ENCODE data around the gene COX5A.
A peak's percentile ranks its signal among the peaks of the same experiment; 100 is the strongest.

The COX5A gene

GRCh38 chr15:74955017-74955416, 17.1 kb upstream of the COX5A start:
- TF ChIP-seq, protein P1, sequence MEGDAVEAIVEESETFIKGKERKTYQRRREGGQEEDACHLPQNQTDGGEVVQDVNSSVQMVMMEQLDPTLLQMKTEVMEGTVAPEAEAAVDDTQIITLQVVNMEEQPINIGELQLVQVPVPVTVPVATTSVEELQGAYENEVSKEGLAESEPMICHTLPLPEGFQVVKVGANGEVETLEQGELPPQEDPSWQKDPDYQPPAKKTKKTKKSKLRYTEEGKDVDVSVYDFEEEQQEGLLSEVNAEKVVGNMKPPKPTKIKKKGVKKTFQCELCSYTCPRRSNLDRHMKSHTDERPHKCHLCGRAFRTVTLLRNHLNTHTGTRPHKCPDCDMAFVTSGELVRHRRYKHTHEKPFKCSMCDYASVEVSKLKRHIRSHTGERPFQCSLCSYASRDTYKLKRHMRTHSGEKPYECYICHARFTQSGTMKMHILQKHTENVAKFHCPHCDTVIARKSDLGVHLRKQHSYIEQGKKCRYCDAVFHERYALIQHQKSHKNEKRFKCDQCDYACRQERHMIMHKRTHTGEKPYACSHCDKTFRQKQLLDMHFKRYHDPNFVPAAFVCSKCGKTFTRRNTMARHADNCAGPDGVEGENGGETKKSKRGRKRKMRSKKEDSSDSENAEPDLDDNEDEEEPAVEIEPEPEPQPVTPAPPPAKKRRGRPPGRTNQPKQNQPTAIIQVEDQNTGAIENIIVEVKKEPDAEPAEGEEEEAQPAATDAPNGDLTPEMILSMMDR (IDR thresholded peaks at IDR 0.05; ENCODE audit: low read depth, low read length): no peak
- TF ChIP-seq, protein P2, sequence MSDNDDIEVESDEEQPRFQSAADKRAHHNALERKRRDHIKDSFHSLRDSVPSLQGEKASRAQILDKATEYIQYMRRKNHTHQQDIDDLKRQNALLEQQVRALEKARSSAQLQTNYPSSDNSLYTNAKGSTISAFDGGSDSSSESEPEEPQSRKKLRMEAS (IDR thresholded peaks at IDR 0.05; ENCODE audit: low read depth, low read length): no peak
- TF ChIP-seq POLR2A (IDR thresholded peaks at IDR 0.05; ENCODE audit: extremely low read depth, insufficient read length) (no peak), MYC (IDR thresholded peaks at IDR 0.05; ENCODE audit: low read depth, low read length) (no peak)
- H3K4me3 ChIP-seq (ENCODE audit: low read depth, low read length): no peak overlapping the region
- DNase-seq (ENCODE audit: low read depth): no peak

DNA sequence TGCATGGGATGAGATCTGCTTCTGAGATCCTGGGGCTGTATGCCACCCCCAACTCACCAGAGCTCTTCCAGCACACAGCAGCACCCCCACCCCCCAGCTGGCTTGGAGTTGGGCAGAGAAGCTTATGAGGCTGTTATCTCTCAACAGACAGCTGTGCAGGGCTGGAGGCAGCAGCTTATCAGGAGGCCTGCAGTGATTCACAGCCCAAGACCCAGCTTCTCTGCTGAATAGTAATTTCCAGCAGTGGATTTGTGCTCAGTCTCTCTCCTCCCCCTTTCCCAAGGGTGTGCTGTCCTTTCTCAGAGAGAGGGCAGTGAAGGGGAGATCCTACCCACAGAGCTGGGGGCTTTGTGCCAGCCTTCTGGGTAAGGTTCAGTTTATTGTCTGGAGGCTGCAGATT, 16.6 kb upstream of the COX5A start:
- no peak overlapping the region for H3K4me3 ChIP-seq (ENCODE audit: low read depth, low read length)
- no peak for TF ChIP-seq POLR2A (IDR thresholded peaks at IDR 0.05; ENCODE audit: extremely low read depth, insufficient read length)
- TF ChIP-seq, protein P2 (IDR thresholded peaks at IDR 0.05; ENCODE audit: low read depth, low read length): no peak
- TF ChIP-seq MYC (IDR thresholded peaks at IDR 0.05; ENCODE audit: low read depth, low read length): no peak
- TF ChIP-seq, protein P1 (IDR thresholded peaks at IDR 0.05; ENCODE audit: low read depth, low read length): no peak
- DNase-seq (ENCODE audit: low read depth): no peak

DNA sequence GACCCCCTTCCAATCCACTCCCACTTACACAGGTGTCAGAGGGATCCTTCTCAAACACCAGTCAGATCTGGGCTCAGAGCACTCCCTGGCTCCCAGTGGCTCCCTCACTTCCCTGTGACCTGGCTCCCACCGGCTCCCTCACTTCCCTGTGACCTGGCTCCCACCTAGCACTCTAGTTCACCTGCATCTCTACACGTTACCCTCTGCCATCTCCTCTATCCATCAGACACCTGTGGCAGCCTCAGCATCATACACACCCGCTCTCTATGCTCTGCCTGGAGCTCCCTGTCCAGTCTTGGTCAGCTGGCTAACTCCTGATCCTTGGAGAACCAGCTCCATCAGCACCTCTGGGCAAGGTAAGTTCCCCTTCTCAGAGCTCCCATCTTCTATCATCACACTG, 13.1 kb upstream of the COX5A start:
- DNase-seq (ENCODE audit: low read depth): no peak
- TF ChIP-seq, protein P2 (IDR thresholded peaks at IDR 0.05; ENCODE audit: low read depth, low read length): no peak
- TF ChIP-seq POLR2A (IDR thresholded peaks at IDR 0.05; ENCODE audit: extremely low read depth, insufficient read length) (no peak), MYC (IDR thresholded peaks at IDR 0.05; ENCODE audit: low read depth, low read length) (no peak)
- TF ChIP-seq, protein P1 (IDR thresholded peaks at IDR 0.05; ENCODE audit: low read depth, low read length): no peak
- H3K4me3 ChIP-seq (ENCODE audit: low read depth, low read length): no peak overlapping the region

DNA sequence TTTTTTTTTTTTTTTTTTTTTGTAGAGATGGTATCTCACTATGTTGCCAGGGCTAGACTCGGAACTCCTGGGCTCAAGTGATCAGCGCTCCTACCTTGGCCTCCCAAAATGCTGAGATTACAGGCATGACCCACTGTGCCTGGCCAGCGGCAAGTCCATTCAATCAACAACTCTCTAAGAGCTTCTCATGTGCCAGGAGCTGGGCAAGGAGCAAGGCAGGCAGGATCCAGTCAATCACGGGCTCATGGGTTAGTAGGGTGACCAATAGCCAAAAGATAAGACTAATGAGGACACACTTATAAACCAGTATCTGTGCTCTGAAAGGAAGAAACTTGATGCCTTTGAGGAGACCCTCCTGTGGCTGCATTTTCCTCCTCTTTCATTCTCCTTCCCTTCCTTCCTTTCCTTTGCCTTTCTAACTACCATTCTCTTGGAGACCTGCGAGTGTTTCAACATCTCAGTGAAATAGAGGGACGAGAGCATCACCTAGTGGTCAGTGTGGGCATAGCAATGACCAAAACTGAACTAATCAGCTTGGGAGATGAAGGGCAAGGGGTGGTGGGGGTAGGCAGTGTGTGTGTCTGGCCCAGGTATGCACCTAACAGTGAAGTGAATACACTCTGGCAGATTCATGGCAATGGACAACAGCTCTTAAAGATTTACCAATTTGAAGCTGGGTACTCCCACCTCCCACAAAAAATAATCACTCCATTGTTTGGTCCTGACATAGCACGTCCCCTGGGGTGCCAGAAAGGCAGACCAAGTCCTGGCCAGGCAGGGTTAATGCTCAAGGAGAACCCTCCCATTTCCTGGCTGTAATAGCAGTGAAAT, 12.4 kb upstream of the COX5A start:
- DNase-seq (ENCODE audit: low read depth): peak; percentile 81
- TF ChIP-seq POLR2A (IDR thresholded peaks at IDR 0.05; ENCODE audit: extremely low read depth, insufficient read length) (no peak), MYC (IDR thresholded peaks at IDR 0.05; ENCODE audit: low read depth, low read length) (peak; percentile 23; the same call in 1 of the 2 replicates)
- TF ChIP-seq, protein P1 (IDR thresholded peaks at IDR 0.05; ENCODE audit: low read depth, low read length): peak; percentile 99
- TF ChIP-seq, protein P2 (IDR thresholded peaks at IDR 0.05; ENCODE audit: low read depth, low read length): peak; percentile 38; the same call in 1 of the 2 replicates
- no peak overlapping the region for H3K4me3 ChIP-seq (ENCODE audit: low read depth, low read length)

- DNase-seq (ENCODE audit: low read depth): no peak
- peak overlapping the region; percentile 83 for H3K4me3 ChIP-seq (ENCODE audit: low read depth, low read length)
- peak; percentile 40; the same call in 1 of the 2 replicates for TF ChIP-seq MYC (IDR thresholded peaks at IDR 0.05; ENCODE audit: low read depth, low read length)
- TF ChIP-seq POLR2A (IDR thresholded peaks at IDR 0.05; ENCODE audit: extremely low read depth, insufficient read length): no peak
- TF ChIP-seq, protein P2 (IDR thresholded peaks at IDR 0.05; ENCODE audit: low read depth, low read length): peak; percentile 79
- TF ChIP-seq, protein P1 (IDR thresholded peaks at IDR 0.05; ENCODE audit: low read depth, low read length): no peak
Observed at GRCh38 chr15:74937272-74937589, 642 bp downstream of the COX5A start.

Data from NB4 (cell line).